OCI-LY3 (cell line): ENCODE data around the gene SLC2A4.
A peak's percentile ranks its signal among the peaks of the same experiment; 100 is the strongest.

ENCODE experiments used
- H2AFZ ChIP-seq: fragments of 200-600, 300-600 bp; shearing (Covaris generic); 2 replicates; pipeline ENCODE4 v1.6.0; 2014; ENCODE audit warnings: antibody characterized with exemption, low read depth, low read length
- H3K27ac ChIP-seq: fragments of 200-600, 300-600 bp; sonication (generic); 2 replicates; pipeline ENCODE4 v1.5.1; 2014; ENCODE audit warnings: mild to moderate bottlenecking, low read length, moderate library complexity, mixed read lengths
- H3K27me3 ChIP-seq: fragments of 200-600, 300-600 bp; sonication (generic); 2 replicates; pipeline ENCODE4 v1.6.1; 2014; ENCODE audit warnings: low read depth, low read length, mixed read lengths
- H3K36me3 ChIP-seq: fragments of 200-600, 300-600 bp; sonication (generic); replicated peaks from 2 replicates; pipeline ENCODE3; 2014; ENCODE audit warnings: low read depth, low read length, mixed read lengths
- H3K4me1 ChIP-seq: fragments of 300-600, 200-600 bp; sonication (generic); 2 replicates; pipeline ENCODE4 v1.6.1; 2014; ENCODE audit warnings: low read length, mixed read lengths
- H3K4me2 ChIP-seq: fragments of 200-600, 300-600 bp; sonication (generic); 2 replicates; pipeline ENCODE4 v1.6.1; 2014; ENCODE audit warnings: low read length, mixed read lengths
- H3K4me3 ChIP-seq: fragments of 300-600, 200-600 bp; sonication (generic); 2 replicates; pipeline ENCODE4 v1.5.1; 2014; ENCODE audit warnings: antibody characterized with exemption, mild to moderate bottlenecking, low read length, moderate library complexity
- H3K79me2 ChIP-seq: fragments of 300-600, 200-600 bp; shearing (Covaris generic); 2 replicates; pipeline ENCODE4 v1.6.1; 2014; ENCODE audit warnings: mild to moderate bottlenecking, low read length, mixed read lengths
- H3K9ac ChIP-seq: fragments of 300-600, 200-600 bp; shearing (Covaris generic); 2 replicates; pipeline ENCODE4 v1.6.0; 2014; ENCODE audit warnings: mild to moderate bottlenecking, low read length, moderate library complexity
- H3K9me3 ChIP-seq: fragments of 200-600, 300-600 bp; shearing (Covaris generic); 2 replicates; pipeline ENCODE4 v1.6.1; 2014; ENCODE audit warnings: low read length, mixed read lengths; ENCODE audit not compliant: insufficient read depth
- H4K20me1 ChIP-seq: fragments of 200-600, 300-600 bp; sonication (generic); 2 replicates; pipeline ENCODE4 v1.6.1; 2016; ENCODE audit warnings: low read length, mixed read lengths; ENCODE audit not compliant: insufficient read depth
- CTCF ChIP-seq: fragments of 200-600, 300-600 bp; sonication (generic); IDR thresholded peaks from 2 replicates; pipeline ENCODE4 v1.5.1; 2014; ENCODE audit warnings: antibody characterized with exemption, low read length, low read depth
- EZH2phosphoT487 ChIP-seq: fragments of 200-600 bp; shearing (Covaris generic); IDR thresholded peaks from 2 replicates; pipeline ENCODE4 v1.6.1; 2018; ENCODE audit warnings: antibody characterized with exemption, mixed run types, low read depth

Gene SLC2A4

GRCh38 chr17:7253082-7253481, 28.4 kb upstream of the SLC2A4 start:
- peaks cover 8% of the 10 kb centered on the region for H4K20me1 ChIP-seq
- peak overlapping the region; percentile 94 for H3K27ac ChIP-seq
- H2AFZ ChIP-seq, result no peak overlapping the region
- peak overlapping the region; percentile 98 for H3K4me2 ChIP-seq
- peaks cover 46% of the 10 kb centered on the region for H3K79me2 ChIP-seq
- H3K4me1 ChIP-seq, result peaks cover 16% of the 10 kb centered on the region
- H3K9me3 ChIP-seq, result no peaks in the 10 kb centered on the region
- no peaks in the 10 kb centered on the region for H3K27me3 ChIP-seq
- peaks cover 16% of the 10 kb centered on the region for H3K36me3 ChIP-seq
- peak overlapping the region; percentile 97 for H3K9ac ChIP-seq
- peak overlapping the region; percentile 98 for H3K4me3 ChIP-seq
- no peak for TF ChIP-seq EZH2phosphoT487
- TF ChIP-seq CTCF, result no peak

- no peak overlapping the region for H3K27ac ChIP-seq
- TF ChIP-seq CTCF (no peak), EZH2phosphoT487 (no peak)
- H3K9me3 ChIP-seq, result no peaks in the 10 kb centered on the region
- H3K4me2 ChIP-seq, result no peak overlapping the region
- no peak overlapping the region for H3K9ac ChIP-seq
- peaks cover 32% of the 10 kb centered on the region for H3K79me2 ChIP-seq
- H3K36me3 ChIP-seq, result peaks cover 13% of the 10 kb centered on the region
- H3K4me3 ChIP-seq, result no peak overlapping the region
- H2AFZ ChIP-seq, result no peak overlapping the region
- peaks cover 7% of the 10 kb centered on the region for H3K4me1 ChIP-seq
- no peaks in the 10 kb centered on the region for H3K27me3 ChIP-seq
- H4K20me1 ChIP-seq, result no peaks in the 10 kb centered on the region; the same call in 1 of the 2 replicates
Observed at GRCh38 chr17:7254511-7254910, 27.0 kb upstream of the SLC2A4 start.

- Histone ChIP-seq H3K27ac (no peak overlapping the region), H3K36me3 (peaks cover 13% of the 10 kb centered on the region), H3K9ac (no peak overlapping the region), H4K20me1 (no peaks in the 10 kb centered on the region), H3K4me1 (peaks cover 6% of the 10 kb centered on the region), H3K4me2 (no peak overlapping the region), H3K9me3 (no peaks in the 10 kb centered on the region), H3K27me3 (no peaks in the 10 kb centered on the region), H3K79me2 (peaks cover 12% of the 10 kb centered on the region), H3K4me3 (no peak overlapping the region), H2AFZ (no peak overlapping the region)
- no peak for TF ChIP-seq EZH2phosphoT487
- TF ChIP-seq CTCF, result no peak
Observed at GRCh38 chr17:7256766-7257456, 24.6 kb upstream of the SLC2A4 start.

- H3K9me3 ChIP-seq, result no peaks in the 10 kb centered on the region
- H3K4me3 ChIP-seq, result no peak overlapping the region
- H3K4me1 ChIP-seq, result 0 out of 2 replicates have a peak, but pooled peaks cover 2% of the 10 kb centered on the region
- peaks cover 13% of the 10 kb centered on the region for H3K36me3 ChIP-seq
- H2AFZ ChIP-seq, result no peak overlapping the region
- no peaks in the 10 kb centered on the region for H4K20me1 ChIP-seq
- TF ChIP-seq CTCF, result no peak
- no peak for TF ChIP-seq EZH2phosphoT487
- H3K9ac ChIP-seq, result no peak overlapping the region
- H3K27me3 ChIP-seq, result no peaks in the 10 kb centered on the region
- no peak overlapping the region for H3K27ac ChIP-seq
- no peaks in the 10 kb centered on the region for H3K79me2 ChIP-seq
- H3K4me2 ChIP-seq, result no peak overlapping the region
Observed at GRCh38 chr17:7258731-7259554, 22.6 kb upstream of the SLC2A4 start.
